GM19099 (cell line): Measurements from ENCODE around the gene TRIML1.

Source experiments
- POLR2A ChIP-seq: IDR thresholded peaks from 3 replicates; pipeline ENCODE4 v1.6.1; 2011; ENCODE audit warnings: low read depth; ENCODE audit not compliant: insufficient read length; ENCODE audit errors: extremely low read depth

TRIML1 gene

GRCh38 chr4:188177997-188178675, 38.9 kb downstream of the TRIML1 start:
- TF ChIP-seq POLR2A = no peak

- TF ChIP-seq POLR2A = no peak
These were observed 39.6 kb downstream of the TRIML1 start for GRCh38 chr4:188178806-188179205.

- TF ChIP-seq POLR2A = no peak
These were observed 47.9 kb downstream of the TRIML1 start for GRCh38 chr4:188187106-188187505.

GRCh38 chr4:188190461-188190860, 51.2 kb downstream of the TRIML1 start:
- TF ChIP-seq POLR2A = no peak

- no peak for TF ChIP-seq POLR2A
These were observed 55.2 kb downstream of the TRIML1 start for GRCh38 chr4:188194421-188194820.

- TF ChIP-seq POLR2A = no peak
These were observed 56.2 kb downstream of the TRIML1 start for GRCh38 chr4:188195389-188195985.

- TF ChIP-seq POLR2A = no peak
These were observed 57.0 kb downstream of the TRIML1 start for GRCh38 chr4:188196134-188196735.
